ENCODE measurements around the gene GFRAL. TPM values are rescaled to one million over a fixed set of nuclear protein-coding genes. Genes with fewer than 3 reads are reported as not detected.

GFRAL gene
- total RNA-seq, 2 experiments from 2014 or later, result not detected

DNA sequence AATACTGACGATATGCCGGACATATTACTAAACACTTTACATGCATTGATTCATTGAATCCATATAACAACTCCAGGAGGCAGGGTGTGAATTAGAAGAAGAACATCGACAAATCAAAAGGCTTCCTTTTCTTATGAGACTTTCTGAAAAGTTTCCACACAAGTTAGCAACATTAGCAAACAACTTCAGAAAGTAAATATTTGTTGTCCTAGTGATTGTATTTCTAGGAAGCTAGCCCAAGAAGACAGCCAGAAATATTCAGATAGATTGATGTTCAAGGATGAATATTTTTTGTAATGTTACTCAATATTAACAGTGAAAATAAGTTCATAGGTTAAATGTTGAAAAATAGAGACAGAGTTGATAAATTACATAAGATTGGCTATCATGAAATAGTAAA, 120.6 kb downstream of the GFRAL start:
- H2AFZ ChIP-seq (ENCODE audit: low read length), result no peak overlapping the region
- no peaks in the 10 kb centered on the region; the same call in 1 of the 2 replicates for H4K20me1 ChIP-seq (ENCODE audit: insufficient read depth, low read length)
- no peak for TF ChIP-seq EZH2phosphoT487 (IDR thresholded peaks at IDR 0.05; ENCODE audit: borderline replicate concordance, low read depth, low read length)
- TF ChIP-seq CTCF (conservative IDR thresholded peaks at IDR 0.05; ENCODE audit: low read length), result no peak
- no peaks in the 10 kb centered on the region for H3K9me3 ChIP-seq (ENCODE audit: low read length)
- H3K4me3 ChIP-seq (ENCODE audit: low read depth, low read length, poor library complexity, severe bottlenecking), result no peak overlapping the region
- no peaks in the 10 kb centered on the region for H3K9me2 ChIP-seq (ENCODE audit: insufficient read depth, low read length)
- no peak overlapping the region for H3K4me2 ChIP-seq (ENCODE audit: low read length)
- DNase-seq (ENCODE audit: low spot score), result no peak
- H3K36me3 ChIP-seq (ENCODE audit: insufficient read depth, low read length), result no peaks in the 10 kb centered on the region
- H3K27ac ChIP-seq (ENCODE audit: low read depth, low read length, poor library complexity, severe bottlenecking), result no peak overlapping the region
- BruUV-seq (replicated peaks), result no TSS peak
- H3K4me1 ChIP-seq (ENCODE audit: insufficient read depth, low read length, poor library complexity, severe bottlenecking), result no peaks in the 10 kb centered on the region
- no peaks in the 10 kb centered on the region for H3K79me2 ChIP-seq (ENCODE audit: insufficient read depth, low read depth, low read length)
- ChIA-PET CTCF (ENCODE audit: unreplicated experiment) (no interaction called here), POLR2A (no interaction called here)
- intact Hi-C loops (cut with micrococcal nuclease; ENCODE audit: unreplicated experiment), result no loop called here

DNA sequence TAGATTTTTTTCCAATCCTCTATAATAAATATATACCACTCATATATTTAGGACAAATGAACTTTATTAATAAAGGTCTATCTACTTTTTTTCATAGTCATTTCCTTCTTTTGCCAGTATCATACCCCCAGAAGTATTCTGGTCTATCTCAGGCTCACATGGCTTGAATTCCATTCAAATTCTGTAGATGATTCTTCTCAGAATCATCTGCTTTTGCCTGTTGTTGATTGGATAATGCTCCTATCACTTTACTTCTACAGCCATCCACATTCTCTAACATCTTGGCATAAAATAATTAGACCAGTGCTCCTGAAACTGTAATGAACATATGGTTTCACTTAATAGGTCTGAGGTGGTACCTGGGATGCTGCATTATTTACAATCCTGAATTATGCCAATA, 121.2 kb downstream of the GFRAL start:
- Histone ChIP-seq H3K36me3 (ENCODE audit: insufficient read depth, low read length) (no peaks in the 10 kb centered on the region), H2AFZ (ENCODE audit: low read length) (no peak overlapping the region), H3K79me2 (ENCODE audit: insufficient read depth, low read depth, low read length) (no peaks in the 10 kb centered on the region), H3K27ac (ENCODE audit: low read depth, low read length, poor library complexity, severe bottlenecking) (no peak overlapping the region), H3K9me2 (ENCODE audit: insufficient read depth, low read length) (no peaks in the 10 kb centered on the region), H3K4me3 (ENCODE audit: low read depth, low read length, poor library complexity, severe bottlenecking) (no peak overlapping the region), H3K4me2 (ENCODE audit: low read length) (no peak overlapping the region), H3K4me1 (ENCODE audit: insufficient read depth, low read length, poor library complexity, severe bottlenecking) (no peaks in the 10 kb centered on the region), H4K20me1 (ENCODE audit: insufficient read depth, low read length) (no peaks in the 10 kb centered on the region; the same call in 1 of the 2 replicates), H3K9me3 (ENCODE audit: low read length) (no peaks in the 10 kb centered on the region)
- intact Hi-C loops (cut with micrococcal nuclease; ENCODE audit: unreplicated experiment), result no loop called here
- ChIA-PET CTCF (ENCODE audit: unreplicated experiment) (no interaction called here), POLR2A (no interaction called here)
- no peak for DNase-seq (ENCODE audit: low spot score)
- no peak for TF ChIP-seq CTCF (conservative IDR thresholded peaks at IDR 0.05; ENCODE audit: low read length)
- no peak for TF ChIP-seq EZH2phosphoT487 (IDR thresholded peaks at IDR 0.05; ENCODE audit: borderline replicate concordance, low read depth, low read length)
- no TSS peak for BruUV-seq (replicated peaks)

DNA sequence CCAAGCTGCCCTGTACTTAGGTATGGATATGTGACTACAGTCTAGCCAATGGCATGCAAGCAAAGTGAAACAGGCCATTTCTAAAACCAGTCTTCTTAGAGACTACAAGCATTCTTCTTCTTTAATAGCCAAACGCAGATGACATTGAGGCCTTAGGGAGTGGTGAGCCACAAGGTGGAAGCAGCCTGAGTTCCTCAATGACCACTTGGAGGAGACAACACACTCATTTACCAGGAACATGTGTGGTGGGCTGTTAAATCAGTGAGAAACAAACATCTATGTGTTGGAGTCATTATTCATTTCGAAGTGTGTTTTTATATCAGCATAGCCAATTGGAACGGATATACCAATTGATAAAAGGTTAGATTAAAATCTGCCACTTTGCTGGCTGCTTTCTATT, 122.0 kb downstream of the GFRAL start:
- Histone ChIP-seq H3K9me2 (ENCODE audit: insufficient read depth, low read length) (no peaks in the 10 kb centered on the region), H3K36me3 (ENCODE audit: insufficient read depth, low read length) (no peaks in the 10 kb centered on the region), H2AFZ (ENCODE audit: low read length) (no peak overlapping the region), H3K4me2 (ENCODE audit: low read length) (no peak overlapping the region), H3K9me3 (ENCODE audit: low read length) (no peaks in the 10 kb centered on the region), H4K20me1 (ENCODE audit: insufficient read depth, low read length) (no peaks in the 10 kb centered on the region; the same call in 1 of the 2 replicates), H3K4me3 (ENCODE audit: low read depth, low read length, poor library complexity, severe bottlenecking) (no peak overlapping the region), H3K4me1 (ENCODE audit: insufficient read depth, low read length, poor library complexity, severe bottlenecking) (no peaks in the 10 kb centered on the region), H3K27ac (ENCODE audit: low read depth, low read length, poor library complexity, severe bottlenecking) (no peak overlapping the region), H3K79me2 (ENCODE audit: insufficient read depth, low read depth, low read length) (no peaks in the 10 kb centered on the region)
- DNase-seq (ENCODE audit: low spot score), result no peak
- no peak for TF ChIP-seq EZH2phosphoT487 (IDR thresholded peaks at IDR 0.05; ENCODE audit: borderline replicate concordance, low read depth, low read length)
- ChIA-PET POLR2A (no interaction called here), CTCF (ENCODE audit: unreplicated experiment) (no interaction called here)
- intact Hi-C loops (cut with micrococcal nuclease; ENCODE audit: unreplicated experiment), result no loop called here
- BruUV-seq (replicated peaks), result no TSS peak
